ENCODE measurements around the gene SPOCK2. TPM values are rescaled to one million over a fixed set of nuclear protein-coding genes. Genes with fewer than 3 reads are reported as not detected.

Gene SPOCK2
- polyA plus RNA-seq, 1 experiment, result 0.02 TPM

DNA sequence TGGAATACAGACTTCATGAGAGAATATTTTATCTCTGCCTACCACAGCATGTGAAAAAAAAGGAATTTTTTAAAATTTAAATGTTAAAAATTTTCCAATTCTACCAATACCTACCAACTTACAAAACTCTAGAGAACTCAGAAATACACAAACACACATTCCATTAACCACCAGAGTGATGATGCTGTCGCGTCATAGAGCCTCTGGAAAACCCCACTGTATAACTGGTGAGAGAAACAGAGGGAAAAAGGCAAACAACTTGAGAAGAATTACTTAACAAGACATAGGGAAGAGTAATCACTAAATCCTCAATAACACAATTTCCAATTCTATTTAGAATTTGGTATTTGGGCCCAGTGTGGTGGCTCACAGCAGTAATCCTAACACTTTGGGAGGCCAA lies 6.2 kb upstream of the SPOCK2 start:
- Histone ChIP-seq H3K27me3 (ENCODE audit: control insufficient read depth, insufficient read depth, low read length) (peaks cover 7% of the 10 kb centered on the region), H3K4me3 (ENCODE audit: low read depth, low read length) (no peak overlapping the region), H3K27ac (ENCODE audit: low read depth, low read length) (no peak overlapping the region), H3K9me3 (ENCODE audit: control insufficient read depth, insufficient read depth, low read length) (no peaks in the 10 kb centered on the region)
- ChIA-PET CTCF (interaction anchor here (1.0 to 1.2 kb wide), 2 partner anchors 197 to 198 kb away, joined by 3 to 8 read pairs; no protein-coding TSS in a partner anchor), POLR2A (no interaction called here)
- TF ChIP-seq, protein P1, sequence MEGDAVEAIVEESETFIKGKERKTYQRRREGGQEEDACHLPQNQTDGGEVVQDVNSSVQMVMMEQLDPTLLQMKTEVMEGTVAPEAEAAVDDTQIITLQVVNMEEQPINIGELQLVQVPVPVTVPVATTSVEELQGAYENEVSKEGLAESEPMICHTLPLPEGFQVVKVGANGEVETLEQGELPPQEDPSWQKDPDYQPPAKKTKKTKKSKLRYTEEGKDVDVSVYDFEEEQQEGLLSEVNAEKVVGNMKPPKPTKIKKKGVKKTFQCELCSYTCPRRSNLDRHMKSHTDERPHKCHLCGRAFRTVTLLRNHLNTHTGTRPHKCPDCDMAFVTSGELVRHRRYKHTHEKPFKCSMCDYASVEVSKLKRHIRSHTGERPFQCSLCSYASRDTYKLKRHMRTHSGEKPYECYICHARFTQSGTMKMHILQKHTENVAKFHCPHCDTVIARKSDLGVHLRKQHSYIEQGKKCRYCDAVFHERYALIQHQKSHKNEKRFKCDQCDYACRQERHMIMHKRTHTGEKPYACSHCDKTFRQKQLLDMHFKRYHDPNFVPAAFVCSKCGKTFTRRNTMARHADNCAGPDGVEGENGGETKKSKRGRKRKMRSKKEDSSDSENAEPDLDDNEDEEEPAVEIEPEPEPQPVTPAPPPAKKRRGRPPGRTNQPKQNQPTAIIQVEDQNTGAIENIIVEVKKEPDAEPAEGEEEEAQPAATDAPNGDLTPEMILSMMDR (IDR thresholded peaks at IDR 0.05; ENCODE audit: low read depth, low read length), result no peak
- no peak for DNase-seq (ENCODE audit: low read depth, low spot score)

DNA sequence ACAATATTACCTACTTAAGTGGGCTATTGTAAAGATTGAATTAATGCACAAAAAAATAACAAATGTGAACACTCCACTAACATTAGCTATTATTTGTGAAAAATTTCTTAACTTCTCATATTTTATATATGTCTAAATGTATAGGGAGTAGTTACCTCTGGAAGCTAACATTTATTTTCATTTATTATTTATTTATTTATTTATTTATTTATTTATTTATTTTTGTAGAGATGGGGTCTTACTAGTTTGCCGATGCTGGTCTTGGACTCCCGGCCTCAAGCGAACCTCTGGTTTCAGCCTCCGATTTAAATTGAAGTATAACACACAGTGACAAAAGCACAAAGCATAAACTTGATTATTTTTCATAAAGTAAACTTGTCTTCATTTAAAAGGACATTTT lies 5.1 kb upstream of the SPOCK2 start:
- H3K27me3 ChIP-seq (ENCODE audit: control insufficient read depth, insufficient read depth, low read length), result peaks cover 18% of the 10 kb centered on the region
- CTCF ChIA-PET, result no interaction called here
- no peak overlapping the region for H3K4me3 ChIP-seq (ENCODE audit: low read depth, low read length)
- no peaks in the 10 kb centered on the region; the same call in 1 of the 2 replicates for H3K9me3 ChIP-seq (ENCODE audit: control insufficient read depth, insufficient read depth, low read length)
- TF ChIP-seq, protein P1 (IDR thresholded peaks at IDR 0.05; ENCODE audit: low read depth, low read length), result no peak
- no peak for DNase-seq (ENCODE audit: low read depth, low spot score)
- H3K27ac ChIP-seq (ENCODE audit: low read depth, low read length), result no peak overlapping the region
- POLR2A ChIA-PET, result no interaction called here

DNA sequence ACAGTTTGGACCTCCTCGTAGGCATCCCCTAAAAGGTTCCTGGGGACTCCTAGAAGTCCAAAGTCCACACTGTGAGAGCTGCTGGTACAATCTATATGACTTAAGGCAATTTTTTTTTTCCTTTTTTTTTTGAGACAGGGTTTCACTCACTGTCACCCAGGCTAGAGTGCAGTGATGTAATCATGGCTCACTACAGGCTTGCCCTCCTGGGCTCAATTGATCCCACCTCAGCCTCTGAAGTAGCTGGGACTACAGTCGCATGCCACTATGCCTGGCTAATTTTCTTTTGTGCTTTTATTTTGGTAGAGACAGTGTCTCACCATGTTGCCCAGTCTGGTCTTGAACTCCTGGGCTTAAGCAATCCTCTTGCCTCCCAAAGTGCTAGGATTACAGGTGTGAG lies 4.6 kb upstream of the SPOCK2 start:
- ChIA-PET CTCF (no interaction called here), POLR2A (no interaction called here)
- TF ChIP-seq, protein P1 (IDR thresholded peaks at IDR 0.05; ENCODE audit: low read depth, low read length), result no peak
- no peaks in the 10 kb centered on the region; the same call in 1 of the 2 replicates for H3K9me3 ChIP-seq (ENCODE audit: control insufficient read depth, insufficient read depth, low read length)
- H3K4me3 ChIP-seq (ENCODE audit: low read depth, low read length), result no peak overlapping the region
- peaks cover 23% of the 10 kb centered on the region for H3K27me3 ChIP-seq (ENCODE audit: control insufficient read depth, insufficient read depth, low read length)
- no peak for DNase-seq (ENCODE audit: low read depth, low spot score)
- H3K27ac ChIP-seq (ENCODE audit: low read depth, low read length), result no peak overlapping the region

DNA sequence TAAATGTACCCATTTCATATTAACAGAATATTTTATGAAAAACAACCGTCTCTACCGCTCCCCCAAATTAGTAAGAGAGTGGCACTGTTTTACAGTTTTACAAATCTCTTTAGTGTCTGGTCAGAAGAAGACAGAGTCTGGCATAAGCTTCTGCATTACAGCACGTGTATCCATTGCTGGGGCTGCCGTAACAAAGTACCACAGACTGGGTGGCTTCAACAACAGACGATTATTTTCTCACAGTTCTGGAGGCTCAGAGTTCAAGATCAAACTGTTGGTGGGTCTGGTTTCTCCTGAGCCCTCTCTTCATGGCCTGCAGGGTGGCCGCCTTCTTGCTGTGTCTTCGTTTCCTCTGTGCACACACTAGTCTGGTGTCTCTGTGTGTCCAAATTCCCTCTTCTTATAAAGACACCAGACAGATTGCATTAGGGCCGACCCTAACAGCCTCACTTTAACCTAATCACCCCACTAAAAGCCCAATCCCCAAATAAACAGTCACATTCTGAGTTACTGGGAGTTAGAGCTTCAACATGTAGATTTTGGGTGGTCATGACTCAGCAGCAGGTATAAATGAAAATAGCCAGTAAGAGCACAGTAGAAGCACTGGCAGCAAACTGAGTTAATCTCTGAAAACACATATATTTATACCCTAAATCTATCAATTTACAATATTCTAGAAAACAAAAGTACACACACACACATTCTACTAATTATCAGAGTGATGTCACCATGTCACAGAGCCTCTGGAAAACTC lies 4.0 kb upstream of the SPOCK2 start:
- CTCF ChIA-PET, result interaction anchor here (0.9 kb wide), 1 partner anchor 34 kb away, joined by 3 read pairs; no protein-coding TSS in a partner anchor
- Histone ChIP-seq H3K27me3 (ENCODE audit: control insufficient read depth, insufficient read depth, low read length) (peaks cover 27% of the 10 kb centered on the region), H3K9me3 (ENCODE audit: control insufficient read depth, insufficient read depth, low read length) (no peaks in the 10 kb centered on the region; the same call in 1 of the 2 replicates), H3K4me3 (ENCODE audit: low read depth, low read length) (no peak overlapping the region), H3K27ac (ENCODE audit: low read depth, low read length) (no peak overlapping the region)
- POLR2A ChIA-PET, result no interaction called here
- TF ChIP-seq, protein P1 (IDR thresholded peaks at IDR 0.05; ENCODE audit: low read depth, low read length), result no peak
- no peak for DNase-seq (ENCODE audit: low read depth, low spot score)

DNA sequence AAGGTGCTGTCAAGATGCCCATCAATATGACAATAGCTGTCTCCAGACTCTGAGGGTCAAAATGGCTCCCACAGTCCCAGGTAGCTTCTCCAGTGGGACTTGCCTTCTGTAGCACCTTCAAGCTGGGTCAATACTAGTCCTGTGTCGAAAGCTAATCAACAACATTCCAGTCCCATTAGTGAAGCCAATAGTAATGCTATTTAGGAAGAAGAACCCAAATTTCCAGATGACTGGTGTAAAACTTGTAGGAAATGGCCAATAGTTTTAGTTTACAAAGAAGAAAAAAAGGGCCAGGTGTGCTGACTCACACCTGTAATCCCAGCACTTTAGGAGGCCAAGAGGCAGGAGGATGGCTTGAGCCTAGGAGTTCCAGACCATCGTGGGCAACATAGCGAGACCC lies 2.0 kb upstream of the SPOCK2 start:
- DNase-seq (ENCODE audit: low read depth, low spot score), result no peak
- TF ChIP-seq, protein P1 (IDR thresholded peaks at IDR 0.05; ENCODE audit: low read depth, low read length), result no peak
- Histone ChIP-seq H3K4me3 (ENCODE audit: low read depth, low read length) (no peak overlapping the region), H3K27me3 (ENCODE audit: control insufficient read depth, insufficient read depth, low read length) (peaks cover 42% of the 10 kb centered on the region), H3K27ac (ENCODE audit: low read depth, low read length) (no peak overlapping the region), H3K9me3 (ENCODE audit: control insufficient read depth, insufficient read depth, low read length) (no peaks in the 10 kb centered on the region; the same call in 1 of the 2 replicates)
- POLR2A ChIA-PET, result no interaction called here
- CTCF ChIA-PET, result interaction anchor here (0.6 to 3.4 kb wide), 4 partner anchors 10 to 194 kb away, joined by 3 to 12 read pairs (median 4); no protein-coding TSS in a partner anchor

Data from AG04450 (cell line).